GM11168 (cell line): ENCODE results near the gene MAGOHB.
"Not testable (repeated sequence)": the region's sequence is repeated elsewhere in the genome, so short reads cannot be mapped to it uniquely, and the experiment has no call there.

Source experiments
- in situ Hi-C: fragments of 300-500 bp; cut with MboI; formaldehyde crosslinking; loops from one replicate; pipeline ENCODE4 v1.12.0; 2022; ENCODE audit warnings: low sequenced_read_pairs; ENCODE audit not compliant: unreplicated experiment

The MAGOHB gene

GRCh38 chr12:10613349-10614055 is at the start of gene MAGOHB:
Gene MAGOHB (minus strand): TSS chr12:10613609. CDS start chr12:10613532, 77 bp downstream.
- in situ Hi-C loops: no loop called here

DNA sequence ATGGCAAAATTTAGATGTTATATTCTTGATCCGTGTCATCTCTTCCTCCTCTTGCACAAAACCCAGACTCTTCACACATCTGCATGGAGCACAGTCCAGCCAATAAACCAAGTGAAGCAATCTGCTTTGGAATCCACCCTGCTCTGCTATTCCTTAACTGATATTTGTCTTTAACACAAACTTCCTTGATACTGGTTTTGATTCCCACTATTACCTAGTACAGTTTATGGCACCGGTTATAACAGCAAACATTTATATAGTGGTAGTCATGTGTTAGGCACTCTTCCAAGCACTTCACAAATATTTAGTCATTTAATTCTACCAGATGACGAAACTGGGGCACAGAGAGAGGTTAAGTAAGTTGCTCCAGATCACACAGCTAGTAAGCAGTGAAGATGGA is 47.9 kb upstream of the MAGOHB start:
- in situ Hi-C loops: no loop called here

DNA sequence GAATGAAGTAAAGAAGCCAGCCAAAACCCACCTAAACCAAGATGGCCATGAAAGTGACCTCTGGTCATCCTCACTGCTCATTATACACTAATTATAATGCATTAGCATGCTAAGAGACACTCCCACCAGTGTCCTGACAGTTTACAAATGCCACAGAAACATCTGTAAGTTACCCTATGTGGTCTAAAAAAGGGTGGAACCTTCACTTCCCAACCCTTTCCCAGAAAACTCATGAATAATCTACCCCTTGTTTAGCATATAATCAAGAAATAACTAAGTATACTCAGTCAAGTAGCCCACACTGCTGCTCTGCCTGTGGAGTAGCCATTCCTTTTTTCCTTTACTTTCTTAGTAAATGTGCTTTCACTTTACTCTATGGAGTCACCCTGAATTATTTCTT is 40.6 kb upstream of the MAGOHB start:
- in situ Hi-C loops: no loop called here

- in situ Hi-C loops: no loop called here
Measured at GRCh38 chr12:10652192-10652591, 38.8 kb upstream of the MAGOHB start.

- in situ Hi-C loops: not testable (repeated sequence)
Measured at GRCh38 chr12:10646576-10646975, 33.2 kb upstream of the MAGOHB start.

- in situ Hi-C loops: no loop called here
Measured at GRCh38 chr12:10645910-10646309, 32.5 kb upstream of the MAGOHB start.

GRCh38 chr12:10641735-10642500 is 28.5 kb upstream of the MAGOHB start:
- in situ Hi-C loops: no loop called here

DNA sequence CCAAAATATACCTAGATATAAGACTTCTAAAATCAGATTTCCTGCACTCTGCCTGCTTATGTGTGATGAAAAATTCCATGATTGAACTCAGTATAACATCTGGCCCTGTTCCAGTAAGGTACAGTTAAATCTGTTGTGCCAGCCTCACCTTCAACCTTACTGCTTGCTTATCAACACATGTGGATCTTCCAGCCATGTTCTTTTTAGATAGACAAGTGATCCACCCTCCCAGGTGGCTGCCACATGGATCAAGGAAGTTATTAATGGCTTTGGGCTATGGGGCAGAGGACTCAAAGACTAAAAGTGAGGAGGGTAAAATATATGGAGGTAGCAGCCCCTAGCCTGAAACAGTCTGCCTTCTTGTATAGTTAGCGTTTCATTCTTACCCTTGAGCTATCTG is 25.3 kb upstream of the MAGOHB start:
- in situ Hi-C loops: no loop called here

- in situ Hi-C loops: no loop called here
Measured at GRCh38 chr12:10636611-10637010, 23.2 kb upstream of the MAGOHB start.

DNA sequence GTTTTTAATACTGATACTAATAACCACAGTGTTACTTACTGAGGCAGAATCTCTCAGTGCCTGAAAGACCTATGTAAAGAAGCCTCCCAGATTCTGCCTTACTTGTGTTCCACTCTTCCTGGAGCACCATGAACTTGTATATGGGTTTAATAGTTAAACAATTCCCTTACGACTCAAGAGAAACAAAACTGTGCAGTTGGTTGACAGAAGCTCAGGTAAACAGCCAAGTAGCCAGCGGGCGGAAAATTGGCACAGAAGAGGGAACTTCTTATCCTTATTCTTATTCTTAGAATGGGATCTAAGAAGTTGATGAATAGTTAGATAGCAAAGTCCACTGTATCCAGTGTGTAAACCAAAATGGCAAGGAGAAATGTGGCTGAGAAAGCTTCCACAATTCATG is 22.7 kb upstream of the MAGOHB start:
- in situ Hi-C loops: no loop called here

DNA sequence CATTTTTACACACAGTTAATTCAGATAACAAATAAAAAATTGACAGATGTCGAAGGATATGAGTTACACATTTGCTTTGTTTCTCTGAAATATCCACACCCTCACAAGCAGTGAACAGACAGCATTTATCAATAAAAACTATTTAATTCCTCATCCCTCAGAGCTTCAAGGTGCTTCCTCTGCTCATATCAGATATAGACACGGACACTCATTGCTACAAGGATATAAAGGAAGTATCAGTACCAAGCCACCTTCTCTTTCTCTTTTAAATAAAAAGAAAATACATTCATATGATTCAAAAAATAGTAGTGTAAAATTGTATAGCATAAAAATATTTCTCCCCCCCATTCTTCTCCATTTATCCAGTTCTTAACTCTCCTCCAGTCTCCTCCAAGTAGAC is 21.9 kb upstream of the MAGOHB start:
- in situ Hi-C loops: no loop called here

DNA sequence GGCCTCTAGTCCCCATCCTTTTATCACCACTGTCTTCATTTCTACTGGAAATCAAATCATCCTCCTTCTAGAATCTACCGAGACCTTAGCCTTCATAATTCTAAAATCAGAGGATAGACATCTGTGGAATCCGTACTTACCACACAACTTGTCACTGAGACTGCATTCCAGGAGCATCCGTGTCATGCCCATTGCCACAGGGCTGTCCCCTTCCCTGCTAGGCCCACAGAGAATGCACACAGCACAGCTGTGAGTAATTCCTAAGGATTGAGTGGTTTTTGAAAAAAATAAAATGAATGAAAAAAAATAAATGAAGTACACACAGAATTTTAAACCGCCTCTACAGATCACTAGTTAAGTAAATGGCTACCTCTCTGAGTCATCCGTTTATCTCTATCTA is 21.0 kb upstream of the MAGOHB start:
- in situ Hi-C loops: no loop called here

- in situ Hi-C loops: no loop called here
Measured at GRCh38 chr12:10633541-10633940, 20.1 kb upstream of the MAGOHB start.

DNA sequence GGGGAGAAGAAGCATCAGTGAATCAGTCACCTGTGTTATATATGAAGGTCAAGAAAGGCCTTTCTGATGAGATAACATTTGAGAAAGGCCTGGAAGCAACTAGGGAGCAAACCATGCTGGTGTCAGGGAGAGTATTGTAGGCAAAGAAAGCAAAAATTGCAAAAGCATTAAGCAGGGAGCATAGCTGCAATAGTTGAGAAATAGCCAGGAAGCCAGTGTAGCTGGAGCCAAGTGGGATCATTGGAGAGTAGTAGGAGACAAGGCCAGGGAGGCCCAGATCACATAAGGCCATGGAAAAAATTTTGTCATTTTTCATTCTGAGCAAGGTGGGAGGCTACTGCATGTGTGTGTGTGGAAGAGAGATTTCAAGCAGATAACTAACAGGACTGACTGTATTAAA is 18.8 kb upstream of the MAGOHB start:
- in situ Hi-C loops: no loop called here

DNA sequence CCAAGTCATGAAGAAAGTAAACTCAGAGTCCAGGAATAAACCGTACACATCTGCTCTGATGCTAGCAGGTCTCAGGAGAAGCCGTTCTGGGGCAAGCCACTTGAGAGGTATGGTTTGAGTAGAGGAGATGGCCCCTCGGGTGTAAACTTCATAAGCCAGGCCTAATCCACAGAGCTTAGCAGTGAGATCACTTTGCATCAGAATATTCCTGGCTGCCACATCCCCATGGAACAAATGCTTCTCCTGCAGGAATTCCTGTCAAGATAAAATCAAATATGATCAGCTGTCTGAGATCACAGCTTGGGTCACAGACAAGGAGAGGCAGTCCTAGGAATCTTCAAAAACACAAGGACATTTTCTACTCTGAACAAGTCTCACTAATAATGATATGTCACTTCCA is 11.2 kb upstream of the MAGOHB start:
- in situ Hi-C loops: no loop called here

- in situ Hi-C loops: no loop called here
Measured at GRCh38 chr12:10623131-10623530, 9.7 kb upstream of the MAGOHB start.

- in situ Hi-C loops: no loop called here
Measured at GRCh38 chr12:10621278-10621677, 7.9 kb upstream of the MAGOHB start.

- in situ Hi-C loops: no loop called here
Measured at GRCh38 chr12:10620078-10620779, 6.8 kb upstream of the MAGOHB start.

DNA sequence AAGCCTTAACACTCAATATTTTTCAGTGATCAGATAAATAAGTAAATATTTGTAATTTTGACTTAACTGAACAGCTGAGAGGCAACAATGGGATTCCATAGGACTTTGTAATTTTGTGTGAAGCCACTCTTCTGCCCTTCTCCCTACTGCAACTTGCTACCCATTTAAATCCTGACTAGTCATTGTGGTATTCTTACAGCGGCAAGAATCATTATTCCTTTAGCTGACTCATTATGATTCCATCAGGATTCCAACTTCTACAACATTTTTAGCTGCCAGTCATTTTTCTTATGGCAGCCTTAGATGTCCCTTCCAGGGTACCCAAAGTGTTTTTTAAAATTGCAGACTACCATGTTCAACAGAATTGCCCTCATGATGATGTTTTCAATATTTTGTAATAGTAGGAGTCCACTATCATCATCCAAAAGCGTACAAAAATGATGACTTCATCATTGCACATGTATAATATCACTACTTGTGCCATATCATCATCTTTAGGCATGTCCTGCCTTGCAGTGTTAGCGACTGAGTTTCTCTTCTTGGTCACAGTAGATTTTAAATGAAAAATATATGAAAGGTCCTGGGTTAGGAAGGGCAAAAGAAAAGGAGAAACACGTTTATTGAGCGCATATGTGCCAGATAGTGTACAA is 5.1 kb upstream of the MAGOHB start:
- in situ Hi-C loops: no loop called here

- in situ Hi-C loops: no loop called here
Measured at GRCh38 chr12:10617863-10618262, 4.5 kb upstream of the MAGOHB start.

GRCh38 chr12:10615532-10615931 is 2.1 kb upstream of the MAGOHB start:
- in situ Hi-C loops: no loop called here
